Measurements from ENCODE around the gene ERG. TPM values are rescaled to one million over a fixed set of nuclear protein-coding genes. Genes with fewer than 3 reads are reported as not detected.

The ERG gene
- total and polyA plus RNA-seq, 9 of the 15 experiments (the other 6 are each of a cell fraction or from before 2014, with no cell fraction given): 0.06 TPM; not detected in 8

DNA sequence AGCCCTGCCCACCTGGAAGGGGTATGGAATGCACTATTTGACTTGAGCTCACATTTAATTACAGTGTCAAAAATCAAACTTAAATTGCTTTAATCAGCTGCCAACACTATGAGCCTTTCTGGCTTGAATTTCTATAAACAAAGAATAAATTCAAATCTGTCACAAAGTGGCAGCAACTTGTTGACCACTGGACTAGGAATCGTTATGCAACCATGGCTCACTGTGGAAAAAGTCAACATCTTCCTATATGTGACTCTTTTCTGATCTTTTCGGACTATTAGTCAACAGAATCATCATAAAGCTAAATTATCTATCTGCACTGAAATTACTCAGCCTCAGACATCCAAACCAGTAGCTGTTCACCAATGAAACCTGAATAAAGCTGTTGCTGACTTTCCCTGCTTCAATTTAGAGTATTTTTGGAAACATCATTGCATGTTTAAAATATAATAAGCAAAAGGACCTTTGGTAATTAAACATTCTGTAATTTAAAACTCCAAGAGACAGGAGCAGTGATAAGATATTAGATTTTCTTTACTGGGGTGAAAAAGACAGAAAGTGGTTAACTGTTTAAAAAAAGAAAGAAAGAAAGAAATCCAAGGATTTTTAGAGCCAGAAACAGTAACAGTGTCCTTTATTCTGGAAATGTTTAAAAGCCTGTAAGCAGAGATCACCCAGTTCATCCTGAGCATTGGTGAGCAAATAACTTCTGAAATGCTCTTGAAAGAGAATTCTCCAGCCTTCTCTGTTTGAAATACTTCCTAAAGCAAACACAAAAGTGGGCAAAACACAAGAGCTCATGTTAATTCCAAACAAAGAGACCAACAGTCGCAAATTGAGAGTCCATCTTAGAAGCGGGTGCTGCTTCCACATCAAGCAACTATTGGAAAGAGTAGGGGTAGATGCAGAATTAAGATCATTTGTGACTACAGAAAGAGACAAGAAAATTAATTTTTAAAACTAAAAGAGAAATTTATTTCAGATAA is 26.2 kb upstream of the ERG start (continued):
- TF ChIP-seq ZNF609 (CRISPR knock-in tag; IDR thresholded peaks at IDR 0.05; ENCODE audit: borderline replicate concordance): no peak
- no peak for TF ChIP-seq RCOR1 (IDR thresholded peaks at IDR 0.05; ENCODE audit: borderline replicate concordance in 1 of 2, low read depth in 2 of 2, low read length in 2 of 2)
- TF ChIP-seq NR2C1 (IDR thresholded peaks at IDR 0.05): no peak
- no peak for TF ChIP-seq NR2C1 (tag; IDR thresholded peaks at IDR 0.05)
- TF ChIP-seq, protein P1, sequence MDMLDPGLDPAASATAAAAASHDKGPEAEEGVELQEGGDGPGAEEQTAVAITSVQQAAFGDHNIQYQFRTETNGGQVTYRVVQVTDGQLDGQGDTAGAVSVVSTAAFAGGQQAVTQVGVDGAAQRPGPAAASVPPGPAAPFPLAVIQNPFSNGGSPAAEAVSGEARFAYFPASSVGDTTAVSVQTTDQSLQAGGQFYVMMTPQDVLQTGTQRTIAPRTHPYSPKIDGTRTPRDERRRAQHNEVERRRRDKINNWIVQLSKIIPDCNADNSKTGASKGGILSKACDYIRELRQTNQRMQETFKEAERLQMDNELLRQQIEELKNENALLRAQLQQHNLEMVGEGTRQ (CRISPR knock-in tag; IDR thresholded peaks at IDR 0.05): no peak
